ENCODE data around the gene INO80C. TPM values are rescaled to one million over a fixed set of nuclear protein-coding genes. Genes with fewer than 3 reads are reported as not detected.

Gene INO80C
- total RNA-seq, 2 donors from 2014 or later, result 20.9 to 21.3 TPM

DNA sequence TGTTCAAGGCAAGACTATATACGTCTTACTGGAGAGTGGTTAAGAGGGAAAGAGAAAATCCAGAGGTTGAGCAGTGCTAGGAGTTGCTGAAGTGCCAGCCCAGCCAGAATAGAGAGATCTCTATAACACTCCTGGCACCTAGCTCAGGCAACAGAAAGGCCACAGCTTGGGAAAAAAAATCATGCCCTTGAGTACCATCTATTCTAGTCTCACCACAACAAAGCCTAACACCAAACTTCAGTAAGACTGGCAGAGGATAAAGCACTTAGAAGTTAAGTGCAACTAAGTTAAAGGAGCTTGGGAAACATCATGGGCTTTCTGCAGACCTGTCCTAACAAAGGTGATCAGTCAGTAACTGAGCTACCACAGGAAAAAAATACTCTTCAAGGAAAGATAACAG lies 24.2 kb downstream of the INO80C start:
- no peaks in the 10 kb centered on the region for H3K9me3 ChIP-seq (ENCODE audit: control insufficient read depth, low read length, poor library complexity, severe bottlenecking)
- Mint-ChIP-seq H3K36me3 (ENCODE audit: low read depth) (peaks cover 13% of the 10 kb centered on the region), H3K27me3 (no peaks in the 10 kb centered on the region), H3K4me1 (peaks cover 1% of the 10 kb centered on the region), H3K27ac (no peak overlapping the region), H3K4me3 (no peak overlapping the region)
- DNase-seq (no peak), ATAC-seq (no peak)

DNA sequence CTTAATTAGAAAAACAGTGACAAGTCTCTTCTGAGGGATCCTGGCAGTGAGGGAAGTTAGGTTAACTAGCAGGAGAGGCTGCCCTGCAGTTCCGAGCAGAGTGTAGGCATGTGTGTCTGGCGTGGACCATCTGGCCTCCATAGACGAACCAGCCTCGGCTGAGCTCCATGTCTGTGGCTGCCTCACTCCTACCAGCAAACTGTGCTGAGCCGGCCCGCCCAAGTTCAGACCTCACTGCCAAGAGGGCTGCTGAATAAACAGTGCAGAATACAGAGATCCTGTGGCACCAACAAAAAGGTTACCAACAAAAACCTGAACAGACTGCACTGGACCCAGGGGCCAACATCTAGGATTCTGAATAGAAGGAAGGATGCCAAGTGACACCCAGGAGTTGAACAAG lies 27.3 kb downstream of the INO80C start:
- DNase-seq (no peak), ATAC-seq (no peak)
- H3K27ac Mint-ChIP-seq, result no peak overlapping the region
- H3K36me3 Mint-ChIP-seq (ENCODE audit: low read depth), result peaks cover 13% of the 10 kb centered on the region
- no peaks in the 10 kb centered on the region for H3K9me3 ChIP-seq (ENCODE audit: control insufficient read depth, low read length, poor library complexity, severe bottlenecking)
- H3K4me3 Mint-ChIP-seq, result no peak overlapping the region
- no peaks in the 10 kb centered on the region for H3K4me1 Mint-ChIP-seq
- H3K27me3 Mint-ChIP-seq, result no peaks in the 10 kb centered on the region

DNA sequence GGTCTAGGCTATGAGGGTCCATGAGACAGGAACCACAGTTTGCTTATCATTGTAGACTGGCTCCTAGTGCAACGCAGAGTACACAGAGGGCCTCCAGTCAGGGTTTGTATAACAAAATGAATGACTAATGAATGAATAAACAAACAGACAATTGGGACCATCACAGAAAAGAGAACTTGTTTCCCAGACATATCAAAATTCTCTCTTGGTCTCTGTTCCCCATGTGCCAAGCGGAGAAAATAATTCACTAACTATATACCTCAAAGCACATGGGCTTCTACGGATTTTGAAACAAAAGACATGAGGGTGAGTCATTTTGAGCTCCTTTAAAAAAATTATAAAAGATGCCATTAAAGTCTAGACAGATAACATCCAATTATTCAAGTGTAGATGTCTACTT lies 28.0 kb downstream of the INO80C start:
- H3K4me3 Mint-ChIP-seq, result no peak overlapping the region
- ATAC-seq, result no peak
- no peaks in the 10 kb centered on the region for H3K9me3 ChIP-seq (ENCODE audit: control insufficient read depth, low read length, poor library complexity, severe bottlenecking)
- no peak overlapping the region for H3K27ac Mint-ChIP-seq
- no peak for DNase-seq
- peaks cover 9% of the 10 kb centered on the region for H3K36me3 Mint-ChIP-seq (ENCODE audit: low read depth)
- no peaks in the 10 kb centered on the region for H3K27me3 Mint-ChIP-seq
- no peaks in the 10 kb centered on the region for H3K4me1 Mint-ChIP-seq

DNA sequence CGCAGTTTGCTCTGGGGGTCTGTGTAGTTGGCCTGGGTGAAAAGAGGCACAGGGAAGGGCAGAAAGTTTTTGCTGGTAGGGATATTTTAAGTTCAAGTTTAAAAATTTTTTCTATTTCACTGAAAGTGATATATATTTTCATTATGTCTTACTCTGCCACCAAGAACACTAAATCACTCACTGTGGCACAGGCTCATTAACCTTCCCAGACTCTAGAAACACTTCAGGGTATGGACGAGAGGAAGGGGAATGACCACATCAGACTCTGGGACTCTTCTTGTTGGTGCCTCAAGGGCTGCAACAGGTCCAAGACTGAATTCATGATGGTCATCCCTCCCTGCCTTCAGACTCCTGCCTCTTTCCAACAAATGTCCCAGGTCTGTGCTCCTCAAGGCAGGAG lies 29.0 kb downstream of the INO80C start:
- H3K4me3 Mint-ChIP-seq, result no peak overlapping the region
- DNase-seq (no peak), ATAC-seq (no peak)
- no peak overlapping the region for H3K27ac Mint-ChIP-seq
- H3K27me3 Mint-ChIP-seq, result no peaks in the 10 kb centered on the region
- peaks cover 2% of the 10 kb centered on the region for H3K4me1 Mint-ChIP-seq
- H3K36me3 Mint-ChIP-seq (ENCODE audit: low read depth), result peaks cover 7% of the 10 kb centered on the region
- no peaks in the 10 kb centered on the region for H3K9me3 ChIP-seq (ENCODE audit: control insufficient read depth, low read length, poor library complexity, severe bottlenecking)

- Mint-ChIP-seq H3K4me1 (peaks cover 2% of the 10 kb centered on the region), H3K27ac (no peak overlapping the region)
- ATAC-seq, result no peak
These were observed 30.1 kb downstream of the INO80C start for GRCh38 chr18:35467624-35468016.

GRCh38 chr18:35466815-35467623 lies 30.7 kb downstream of the INO80C start:
- no peak overlapping the region for H3K27ac Mint-ChIP-seq
- H3K27me3 Mint-ChIP-seq, result no peaks in the 10 kb centered on the region
- no peak overlapping the region for H3K4me3 Mint-ChIP-seq
- peaks cover 2% of the 10 kb centered on the region for H3K4me1 Mint-ChIP-seq
- ATAC-seq, result no peak
- no peak for DNase-seq
- H3K9me3 ChIP-seq (ENCODE audit: control insufficient read depth, low read length, poor library complexity, severe bottlenecking), result no peaks in the 10 kb centered on the region
- peaks cover 4% of the 10 kb centered on the region for H3K36me3 Mint-ChIP-seq (ENCODE audit: low read depth)

More at GRCh38 chr18:35467624-35468016, 30.1 kb downstream of the INO80C start:
- peaks cover 5% of the 10 kb centered on the region for H3K36me3 Mint-ChIP-seq (ENCODE audit: low read depth)
- no peaks in the 10 kb centered on the region for H3K27me3 Mint-ChIP-seq
- no peak for DNase-seq
- no peaks in the 10 kb centered on the region for H3K9me3 ChIP-seq (ENCODE audit: control insufficient read depth, low read length, poor library complexity, severe bottlenecking)
- H3K4me3 Mint-ChIP-seq, result no peak overlapping the region

GRCh38 chr18:35466334-35466733 lies 31.4 kb downstream of the INO80C start:
- no peak overlapping the region for H3K4me3 Mint-ChIP-seq
- H3K27me3 Mint-ChIP-seq, result no peaks in the 10 kb centered on the region
- H3K27ac Mint-ChIP-seq, result no peak overlapping the region
- no peak for ATAC-seq
- H3K9me3 ChIP-seq (ENCODE audit: control insufficient read depth, low read length, poor library complexity, severe bottlenecking), result no peaks in the 10 kb centered on the region
- H3K4me1 Mint-ChIP-seq, result peaks cover 2% of the 10 kb centered on the region
- DNase-seq, result no peak
- peaks cover 4% of the 10 kb centered on the region for H3K36me3 Mint-ChIP-seq (ENCODE audit: low read depth)

DNA sequence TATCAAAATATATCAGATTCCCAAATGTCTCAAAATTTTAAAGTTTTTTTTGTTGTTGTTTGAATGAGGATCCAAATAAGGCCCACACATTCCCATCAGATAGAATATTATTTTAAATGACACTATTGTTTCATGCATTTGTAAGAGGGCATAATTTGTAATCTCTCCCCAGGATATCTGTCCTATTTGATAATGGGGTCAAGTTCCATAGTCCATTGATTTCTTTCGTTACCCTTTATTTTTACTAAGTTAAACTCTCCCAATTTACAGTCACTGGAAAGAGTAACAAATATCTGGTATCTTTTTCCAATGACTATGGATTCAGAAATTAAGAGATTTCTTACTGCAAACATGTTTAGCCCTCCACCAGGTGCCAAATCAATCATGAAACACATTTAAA lies 32.4 kb downstream of the INO80C start:
- no peaks in the 10 kb centered on the region for H3K27me3 Mint-ChIP-seq
- no peak overlapping the region for H3K27ac Mint-ChIP-seq
- H3K4me1 Mint-ChIP-seq, result peaks cover 2% of the 10 kb centered on the region
- no peak overlapping the region for H3K4me3 Mint-ChIP-seq
- ATAC-seq (no peak), DNase-seq (no peak)
- peaks cover 4% of the 10 kb centered on the region for H3K36me3 Mint-ChIP-seq (ENCODE audit: low read depth)
- no peaks in the 10 kb centered on the region for H3K9me3 ChIP-seq (ENCODE audit: control insufficient read depth, low read length, poor library complexity, severe bottlenecking)

GRCh38 chr18:35464831-35465279 lies 32.9 kb downstream of the INO80C start:
- peaks cover 2% of the 10 kb centered on the region for H3K4me1 Mint-ChIP-seq
- no peak overlapping the region for H3K4me3 Mint-ChIP-seq
- DNase-seq (no peak), ATAC-seq (no peak)
- no peaks in the 10 kb centered on the region for H3K9me3 ChIP-seq (ENCODE audit: control insufficient read depth, low read length, poor library complexity, severe bottlenecking)
- H3K27ac Mint-ChIP-seq, result peak overlapping the region; percentile 9
- H3K27me3 Mint-ChIP-seq, result no peaks in the 10 kb centered on the region
- H3K36me3 Mint-ChIP-seq (ENCODE audit: low read depth), result peaks cover 4% of the 10 kb centered on the region

DNA sequence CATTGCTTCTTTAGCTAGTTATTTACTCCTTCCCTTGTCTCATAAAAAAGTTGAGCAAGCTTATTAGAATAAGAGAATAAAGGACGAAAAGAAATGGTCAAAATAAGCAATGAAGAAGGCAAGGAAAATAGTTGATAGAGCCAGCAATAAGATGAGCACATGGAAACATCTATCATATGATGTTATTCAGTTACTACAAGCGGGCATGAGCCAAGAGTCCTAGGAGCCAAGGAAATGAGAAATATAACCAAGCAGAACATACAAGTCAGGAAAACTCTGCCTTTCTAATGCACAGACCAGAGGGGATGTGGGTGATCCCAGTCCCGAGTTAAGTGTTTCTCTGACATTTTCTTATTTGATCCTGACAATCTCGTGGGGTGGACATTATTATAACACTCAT lies 33.9 kb downstream of the INO80C start:
- H3K27ac Mint-ChIP-seq, result no peak overlapping the region
- ATAC-seq, result no peak
- H3K4me3 Mint-ChIP-seq, result no peak overlapping the region
- no peaks in the 10 kb centered on the region for H3K27me3 Mint-ChIP-seq
- H3K4me1 Mint-ChIP-seq, result peaks cover 7% of the 10 kb centered on the region
- H3K9me3 ChIP-seq (ENCODE audit: control insufficient read depth, low read length, poor library complexity, severe bottlenecking), result no peaks in the 10 kb centered on the region
- DNase-seq, result no peak
- no peaks in the 10 kb centered on the region for H3K36me3 Mint-ChIP-seq (ENCODE audit: low read depth)

DNA sequence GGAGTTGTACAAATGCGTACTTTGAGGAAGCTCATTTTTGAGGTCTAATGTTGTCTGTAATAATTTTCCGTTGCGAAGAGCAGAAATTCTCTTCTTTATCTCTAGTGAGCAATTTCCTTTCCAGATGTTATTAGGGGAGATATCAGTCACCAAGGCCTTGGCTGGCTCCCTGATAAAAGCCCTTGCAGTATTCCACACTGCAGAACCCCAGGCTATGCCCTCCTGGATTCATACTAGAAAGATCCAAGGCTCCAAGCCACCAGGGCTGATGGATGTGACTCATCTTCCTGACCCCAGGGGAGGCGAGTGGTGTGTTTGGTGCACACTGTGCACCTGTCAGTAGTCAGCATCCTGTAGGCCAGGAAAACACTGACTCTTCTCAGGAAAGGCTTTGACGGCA lies 34.7 kb downstream of the INO80C start:
- Mint-ChIP-seq H3K27me3 (no peaks in the 10 kb centered on the region), H3K4me3 (no peak overlapping the region), H3K4me1 (peaks cover 7% of the 10 kb centered on the region), H3K36me3 (ENCODE audit: low read depth) (no peaks in the 10 kb centered on the region), H3K27ac (peak overlapping the region; percentile 43)
- ATAC-seq, result no peak
- no peaks in the 10 kb centered on the region for H3K9me3 ChIP-seq (ENCODE audit: control insufficient read depth, low read length, poor library complexity, severe bottlenecking)
- DNase-seq, result no peak

DNA sequence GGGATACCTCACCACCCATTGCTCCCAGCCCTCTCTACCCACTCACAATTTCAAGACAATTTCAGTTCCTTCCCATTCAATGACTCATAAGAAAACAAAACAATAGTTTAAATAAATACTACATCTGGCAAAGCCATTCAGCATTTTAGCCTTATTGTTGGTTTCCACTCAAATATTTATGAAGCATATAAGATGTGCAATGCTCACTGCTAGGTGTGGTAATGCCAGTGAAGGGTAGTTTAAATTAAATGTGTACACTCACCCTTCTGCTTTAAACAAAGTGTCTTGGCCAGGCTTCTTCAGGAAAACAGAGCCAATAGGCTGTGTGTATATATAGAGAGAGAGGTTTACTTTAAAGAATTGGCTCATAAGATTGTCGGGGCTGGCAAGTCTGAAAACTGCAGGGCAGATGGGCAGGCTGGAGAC lies 37.0 kb downstream of the INO80C start:
- DNase-seq, result no peak

DNA sequence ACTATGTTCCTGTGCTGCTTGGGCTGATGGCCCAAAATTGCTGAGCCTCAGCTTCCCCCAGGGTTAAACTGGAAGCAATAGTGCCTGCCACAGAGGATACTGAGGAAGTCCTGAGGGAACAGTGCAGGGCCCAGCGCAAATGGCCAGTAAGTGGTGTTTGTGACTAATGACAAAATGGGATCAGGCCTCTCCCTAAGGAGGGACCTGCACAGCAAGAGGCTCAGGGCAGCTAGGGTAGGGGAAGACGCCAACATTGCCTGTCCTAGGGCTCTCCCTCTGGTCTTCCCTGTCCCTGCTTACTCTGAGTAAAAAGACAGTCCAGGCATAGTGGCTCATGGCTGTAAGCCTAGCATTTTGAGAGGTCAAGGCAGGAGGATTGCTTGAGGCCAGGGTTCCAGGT lies 37.8 kb downstream of the INO80C start:
- H3K4me3 Mint-ChIP-seq, result no peak overlapping the region
- no peaks in the 10 kb centered on the region for H3K36me3 Mint-ChIP-seq (ENCODE audit: low read depth)
- H3K9me3 ChIP-seq (ENCODE audit: control insufficient read depth, low read length, poor library complexity, severe bottlenecking), result no peaks in the 10 kb centered on the region
- H3K27me3 Mint-ChIP-seq, result no peaks in the 10 kb centered on the region
- ATAC-seq, result no peak
- peaks cover 7% of the 10 kb centered on the region for H3K4me1 Mint-ChIP-seq
- peak overlapping the region; percentile 32 for H3K27ac Mint-ChIP-seq
- no peak for DNase-seq

More for the DNA sequence above, 37.0 kb downstream of the INO80C start:
- Mint-ChIP-seq H3K36me3 (ENCODE audit: low read depth) (no peaks in the 10 kb centered on the region), H3K27me3 (no peaks in the 10 kb centered on the region), H3K4me3 (no peak overlapping the region), H3K27ac (peak overlapping the region; percentile 32), H3K4me1 (peaks cover 7% of the 10 kb centered on the region)
- no peak for ATAC-seq
- no peaks in the 10 kb centered on the region for H3K9me3 ChIP-seq (ENCODE audit: control insufficient read depth, low read length, poor library complexity, severe bottlenecking)
